ENCODE data around the gene KIF21B. TPM values are rescaled to one million over a fixed set of nuclear protein-coding genes. Genes with fewer than 3 reads are reported as not detected.

The KIF21B gene
- total RNA-seq, 5 donors from 2014 or later (not counting 1 experiment from before 2014, with no cell fraction given), result 70.8 to 110 (median 101) TPM

DNA sequence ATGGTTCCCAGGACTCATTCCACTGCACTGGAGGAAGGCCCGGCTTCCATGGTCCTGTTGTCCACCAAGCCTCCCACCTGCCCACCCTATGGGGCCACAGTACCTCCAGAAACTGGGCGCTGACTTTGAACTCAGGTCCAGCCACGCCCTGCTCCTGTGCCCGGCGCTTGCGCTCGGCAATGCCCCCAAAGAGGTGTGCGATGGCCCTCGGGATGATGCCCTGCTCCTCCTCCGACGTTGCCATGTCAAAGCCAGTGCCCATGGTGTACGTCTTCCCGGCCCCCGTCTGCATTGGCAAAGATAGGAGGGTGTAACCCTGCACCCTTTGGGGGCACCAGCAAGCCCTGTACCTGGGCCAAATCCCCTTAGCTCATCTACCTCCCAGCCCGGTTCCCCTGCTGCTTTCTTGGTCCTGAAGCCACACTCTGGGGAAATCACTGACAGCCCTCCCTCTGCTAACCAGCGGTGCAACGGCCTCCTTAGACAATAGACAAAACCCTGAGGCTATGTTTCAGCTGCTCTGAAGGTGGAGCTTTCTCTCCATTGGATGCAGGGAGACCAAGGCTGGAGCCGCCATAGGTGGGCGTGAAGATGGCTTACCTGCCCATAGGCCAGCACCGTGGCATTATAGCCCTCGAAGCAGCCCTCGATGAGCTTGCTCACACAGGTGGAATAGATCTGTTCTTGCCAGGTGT, 14.7 kb downstream of the KIF21B start:
- Mint-ChIP-seq H3K4me3 (peak overlapping the region in 1 of 3 donors; percentile 15), H3K27me3 (no peaks in the 10 kb centered on the region), H3K27ac (peak overlapping the region; percentile 28 to 48), H3K4me1 (peaks cover 28 to 52% (median 50%) of the 10 kb centered on the region in 3 donors), H3K36me3 (peaks cover 17% of the 10 kb centered on the region), H3K9me3 (no peaks in the 10 kb centered on the region)
- POLR2A ChIA-PET, result interaction anchor here in 1 of 2 donors (0.5 to 1.0 kb wide), 3 partner anchors 8 to 29 kb away, joined by 3 to 5 read pairs (median 3); no protein-coding TSS in a partner anchor
- peaks cover 7 to 62% of the 10 kb centered on the region in 2 experiments for H3K4me1 ChIP-seq (ENCODE audit: control insufficient read depth in 1 of 2, extremely low read depth in 1 of 2, insufficient read depth in 2 of 2, low read length in 2 of 2)
- DNase-seq (no peak), ATAC-seq (replicated peaks in 1 of 4) (no peak)
- H3K27ac ChIP-seq (ENCODE audit: low read length), result no peak overlapping the region
- H3K4me3 ChIP-seq (ENCODE audit: control insufficient read depth in 1 of 2, extremely low read depth in 1 of 2, low read length in 1 of 2), result no peak overlapping the region
- H3K27me3 ChIP-seq (replicated peaks in 1 of 2; ENCODE audit: control insufficient read depth in 2 of 2, extremely low read depth in 1 of 2, insufficient read depth in 2 of 2, low read length in 1 of 2), result no peaks in the 10 kb centered on the region
- no peaks in the 10 kb centered on the region for H3K9me3 ChIP-seq
- 94% methylated on average over 21 of the region's 22 CpGs for WGBS (ENCODE audit: insufficient coverage)
- CTCF ChIA-PET, result no interaction called here
- H3K36me3 ChIP-seq (ENCODE audit: control insufficient read depth in 2 of 2, extremely low read depth in 1 of 2, insufficient read depth in 1 of 2, low read length in 1 of 2), result peaks cover 19 to 58% of the 10 kb centered on the region in 2 donors

DNA sequence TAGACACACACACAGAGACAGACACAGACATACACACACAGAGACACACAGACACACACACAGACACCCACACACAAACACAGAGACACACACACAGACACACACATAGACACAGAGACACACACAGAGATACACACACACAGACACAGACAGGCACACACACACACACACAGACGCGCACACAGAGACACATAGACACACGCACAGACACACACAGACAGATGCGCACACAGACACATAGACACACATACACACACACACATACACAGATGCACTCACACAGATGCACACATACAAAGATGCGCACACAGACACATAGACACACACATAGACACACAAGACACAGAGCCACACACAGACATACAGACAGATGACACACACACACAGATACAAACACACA, 16.0 kb downstream of the KIF21B start:
- Mint-ChIP-seq H3K4me3 (no peak overlapping the region), H3K27ac (no peak overlapping the region), H3K9me3 (no peaks in the 10 kb centered on the region), H3K4me1 (peaks cover 15 to 39% (median 37%) of the 10 kb centered on the region in 3 donors), H3K36me3 (peaks cover 24% of the 10 kb centered on the region), H3K27me3 (no peaks in the 10 kb centered on the region)
- DNase-seq (no peak), ATAC-seq (replicated peaks in 1 of 4) (no peak)
- no peaks in the 10 kb centered on the region for H3K9me3 ChIP-seq
- H3K36me3 ChIP-seq (ENCODE audit: control insufficient read depth in 2 of 2, extremely low read depth in 1 of 2, insufficient read depth in 1 of 2, low read length in 1 of 2), result peaks cover 26 to 71% of the 10 kb centered on the region in 2 donors
- POLR2A ChIA-PET, result no interaction called here
- WGBS (ENCODE audit: insufficient coverage), result 97% methylated on average over 4 of the region's 5 CpGs
- no peaks in the 10 kb centered on the region for H3K27me3 ChIP-seq (replicated peaks in 1 of 2; ENCODE audit: control insufficient read depth in 2 of 2, extremely low read depth in 1 of 2, insufficient read depth in 2 of 2, low read length in 1 of 2)
- H3K27ac ChIP-seq (ENCODE audit: low read length), result no peak overlapping the region
- H3K4me3 ChIP-seq (ENCODE audit: control insufficient read depth in 1 of 2, extremely low read depth in 1 of 2, low read length in 1 of 2), result no peak overlapping the region
- peaks cover 5 to 49% of the 10 kb centered on the region in 2 experiments for H3K4me1 ChIP-seq (ENCODE audit: control insufficient read depth in 1 of 2, extremely low read depth in 1 of 2, insufficient read depth in 2 of 2, low read length in 2 of 2)
- CTCF ChIA-PET, result no interaction called here

DNA sequence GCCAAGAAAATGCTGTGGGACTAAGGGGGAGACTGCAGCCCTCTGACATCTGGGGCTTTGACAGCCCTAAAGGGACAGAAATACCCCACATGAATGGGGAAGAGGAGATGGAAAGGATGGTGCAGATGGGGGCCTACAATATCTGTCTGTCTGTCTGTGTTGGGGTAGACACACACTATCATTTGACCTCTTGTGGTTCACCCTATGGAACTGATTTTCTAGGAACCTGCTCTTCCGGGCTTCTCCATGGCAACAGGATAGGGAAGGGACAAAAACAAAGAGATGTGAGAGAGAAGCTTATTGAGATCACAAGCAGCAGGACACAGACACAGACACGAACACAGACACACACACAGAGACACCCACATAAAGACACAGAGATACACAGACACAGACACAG, 17.1 kb downstream of the KIF21B start:
- CTCF ChIA-PET, result interaction anchor here in 1 of 2 donors (0.6 kb wide), 1 partner anchor 14 kb away, joined by 3 read pairs; no protein-coding TSS in a partner anchor
- 100% methylated on average over 1 of the region's 2 CpGs for WGBS (ENCODE audit: insufficient coverage)
- H3K36me3 ChIP-seq (ENCODE audit: control insufficient read depth in 2 of 2, extremely low read depth in 1 of 2, insufficient read depth in 1 of 2, low read length in 1 of 2), result peaks cover 29 to 76% of the 10 kb centered on the region in 2 donors

DNA sequence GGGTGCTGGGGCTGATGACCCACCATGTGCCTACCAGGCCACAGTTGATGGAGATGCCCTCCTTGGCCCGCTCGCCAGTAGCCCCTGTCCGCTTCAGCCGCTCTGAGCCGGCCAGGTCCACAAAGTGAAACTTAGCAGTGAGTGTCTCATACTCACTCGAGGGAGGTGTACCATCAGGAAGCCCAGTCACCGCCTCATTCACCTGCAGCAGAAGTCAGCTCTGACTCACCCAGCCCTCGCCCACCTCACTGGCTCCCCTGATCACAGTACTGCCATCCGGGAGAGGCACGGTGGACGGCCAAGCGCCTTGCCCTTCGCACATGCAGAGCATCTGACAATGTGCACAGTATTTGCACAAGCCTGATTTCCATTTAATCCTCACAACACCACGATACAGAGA, 18.8 kb downstream of the KIF21B start:
- peaks cover 38 to 80% of the 10 kb centered on the region in 2 donors for H3K36me3 ChIP-seq (ENCODE audit: control insufficient read depth in 2 of 2, extremely low read depth in 1 of 2, insufficient read depth in 1 of 2, low read length in 1 of 2)
- no peak overlapping the region for H3K4me3 Mint-ChIP-seq
- CTCF ChIA-PET, result no interaction called here
- peaks cover 35% of the 10 kb centered on the region for H3K36me3 Mint-ChIP-seq
- H3K27ac Mint-ChIP-seq, result no peak overlapping the region
- H3K9me3 Mint-ChIP-seq, result no peaks in the 10 kb centered on the region
- no peak overlapping the region for H3K4me3 ChIP-seq (ENCODE audit: control insufficient read depth in 1 of 2, extremely low read depth in 1 of 2, low read length in 1 of 2)
- H3K9me3 ChIP-seq, result no peaks in the 10 kb centered on the region
- no peak overlapping the region for H3K27ac ChIP-seq (ENCODE audit: low read length)
- peaks cover 0 to 22% of the 10 kb centered on the region in 2 experiments for H3K4me1 ChIP-seq (ENCODE audit: control insufficient read depth in 1 of 2, extremely low read depth in 1 of 2, insufficient read depth in 2 of 2, low read length in 2 of 2)
- POLR2A ChIA-PET, result no interaction called here
- H3K4me1 Mint-ChIP-seq, result peaks cover 0 to 15% (median 15%) of the 10 kb centered on the region in 3 donors
- DNase-seq (no peak), ATAC-seq (replicated peaks in 1 of 4) (no peak)
- 90% methylated on average over 14 of the region's 14 CpGs for WGBS (ENCODE audit: insufficient coverage)
- H3K27me3 Mint-ChIP-seq, result no peaks in the 10 kb centered on the region
- no peaks in the 10 kb centered on the region for H3K27me3 ChIP-seq (replicated peaks in 1 of 2; ENCODE audit: control insufficient read depth in 2 of 2, extremely low read depth in 1 of 2, insufficient read depth in 2 of 2, low read length in 1 of 2)

More for the DNA sequence above, 17.1 kb downstream of the KIF21B start:
- no peak overlapping the region for H3K27ac Mint-ChIP-seq
- H3K36me3 Mint-ChIP-seq, result peaks cover 34% of the 10 kb centered on the region
- H3K27me3 ChIP-seq (replicated peaks in 1 of 2; ENCODE audit: control insufficient read depth in 2 of 2, extremely low read depth in 1 of 2, insufficient read depth in 2 of 2, low read length in 1 of 2), result no peaks in the 10 kb centered on the region
- no peaks in the 10 kb centered on the region for H3K9me3 ChIP-seq
- no peaks in the 10 kb centered on the region for H3K27me3 Mint-ChIP-seq
- no peaks in the 10 kb centered on the region for H3K9me3 Mint-ChIP-seq
- POLR2A ChIA-PET, result no interaction called here
- peaks cover 5 to 28% (median 26%) of the 10 kb centered on the region in 3 donors for H3K4me1 Mint-ChIP-seq
- H3K4me3 Mint-ChIP-seq, result no peak overlapping the region
- no peak overlapping the region for H3K27ac ChIP-seq (ENCODE audit: low read length)
- ATAC-seq (replicated peaks in 1 of 4), result no peak
- H3K4me3 ChIP-seq (ENCODE audit: control insufficient read depth in 1 of 2, extremely low read depth in 1 of 2, low read length in 1 of 2), result no peak overlapping the region
- peaks cover 3 to 39% of the 10 kb centered on the region in 2 experiments for H3K4me1 ChIP-seq (ENCODE audit: control insufficient read depth in 1 of 2, extremely low read depth in 1 of 2, insufficient read depth in 2 of 2, low read length in 2 of 2)
- no peak for DNase-seq

DNA sequence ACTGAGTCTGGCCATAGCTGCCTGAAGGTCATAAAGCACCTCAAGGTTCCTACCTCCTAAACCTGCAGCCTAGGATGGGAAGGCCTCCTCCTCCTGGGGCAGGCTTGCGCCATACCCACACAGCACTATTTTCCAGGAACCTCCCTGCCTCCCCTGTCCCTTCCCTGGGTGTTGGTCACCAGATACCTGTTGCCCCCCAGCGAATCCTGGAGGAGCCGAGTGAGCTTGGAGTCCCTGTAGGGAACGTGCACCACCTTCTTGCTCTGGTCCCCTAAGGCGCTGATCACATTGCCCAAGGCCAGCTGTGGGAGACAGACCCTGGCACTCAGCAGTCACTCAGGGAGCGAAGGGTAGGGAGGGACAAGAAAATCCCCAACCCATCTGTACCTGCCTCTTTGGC, 19.4 kb downstream of the KIF21B start:
- ChIA-PET POLR2A (no interaction called here), CTCF (no interaction called here)
- H3K4me1 ChIP-seq (ENCODE audit: control insufficient read depth in 1 of 2, extremely low read depth in 1 of 2, insufficient read depth in 2 of 2, low read length in 2 of 2), result peaks cover 0 to 17% of the 10 kb centered on the region in 2 experiments
- no peak for DNase-seq
- peaks cover 40 to 80% of the 10 kb centered on the region in 2 donors for H3K36me3 ChIP-seq (ENCODE audit: control insufficient read depth in 2 of 2, extremely low read depth in 1 of 2, insufficient read depth in 1 of 2, low read length in 1 of 2)
- Mint-ChIP-seq H3K36me3 (peaks cover 34% of the 10 kb centered on the region), H3K4me3 (no peak overlapping the region), H3K27me3 (no peaks in the 10 kb centered on the region), H3K4me1 (peaks cover 0 to 9% (median 9%) of the 10 kb centered on the region in 3 donors), H3K9me3 (no peaks in the 10 kb centered on the region), H3K27ac (no peak overlapping the region)
- ATAC-seq (replicated peaks in 1 of 4), result no peak
- H3K27ac ChIP-seq (ENCODE audit: low read length), result no peak overlapping the region
- WGBS (ENCODE audit: insufficient coverage), result 97% methylated on average over 4 of the region's 6 CpGs
- no peaks in the 10 kb centered on the region for H3K9me3 ChIP-seq
- no peak overlapping the region for H3K4me3 ChIP-seq (ENCODE audit: control insufficient read depth in 1 of 2, extremely low read depth in 1 of 2, low read length in 1 of 2)
- H3K27me3 ChIP-seq (replicated peaks in 1 of 2; ENCODE audit: control insufficient read depth in 2 of 2, extremely low read depth in 1 of 2, insufficient read depth in 2 of 2, low read length in 1 of 2), result no peaks in the 10 kb centered on the region

DNA sequence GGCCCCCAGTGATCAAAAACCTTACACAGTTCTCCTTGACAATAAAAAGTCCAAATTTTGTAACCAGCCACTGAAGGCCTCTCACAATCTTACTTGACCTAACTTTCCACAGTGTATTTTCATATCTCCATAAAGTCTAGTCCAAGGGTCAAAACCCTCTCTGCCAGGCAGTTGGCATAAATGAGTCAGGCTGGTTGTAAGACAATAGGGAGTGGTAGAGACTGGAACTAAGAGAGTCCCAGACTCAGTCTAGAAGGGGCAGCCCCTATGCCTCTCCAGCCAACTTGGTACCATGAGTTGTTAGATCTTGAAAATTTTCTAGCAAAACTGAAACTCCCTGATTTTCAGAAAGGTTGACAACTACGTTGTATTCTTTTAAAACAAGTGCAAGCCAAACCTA, 21.0 kb downstream of the KIF21B start:
- Mint-ChIP-seq H3K27ac (no peak overlapping the region), H3K4me1 (peaks cover 0 to 1% (median 0%) of the 10 kb centered on the region in 3 donors), H3K36me3 (peaks cover 46% of the 10 kb centered on the region), H3K4me3 (no peak overlapping the region), H3K27me3 (no peaks in the 10 kb centered on the region), H3K9me3 (no peaks in the 10 kb centered on the region)
- Histone ChIP-seq H3K27me3 (replicated peaks in 1 of 2; ENCODE audit: control insufficient read depth in 2 of 2, extremely low read depth in 1 of 2, insufficient read depth in 2 of 2, low read length in 1 of 2) (no peaks in the 10 kb centered on the region), H3K27ac (ENCODE audit: low read length) (no peak overlapping the region), H3K4me1 (ENCODE audit: control insufficient read depth in 1 of 2, extremely low read depth in 1 of 2, insufficient read depth in 2 of 2, low read length in 2 of 2) (peaks cover 0 to 1% of the 10 kb centered on the region in 2 experiments), H3K36me3 (ENCODE audit: control insufficient read depth in 2 of 2, extremely low read depth in 1 of 2, insufficient read depth in 1 of 2, low read length in 1 of 2) (peaks cover 45 to 86% of the 10 kb centered on the region in 2 donors), H3K9me3 (no peaks in the 10 kb centered on the region), H3K4me3 (ENCODE audit: control insufficient read depth in 1 of 2, extremely low read depth in 1 of 2, low read length in 1 of 2) (no peak overlapping the region)
- ChIA-PET POLR2A (interaction anchor here in 1 of 2 donors (0.7 kb wide), 1 partner anchor 39 kb away, joined by 4 read pairs; no protein-coding TSS in a partner anchor), CTCF (no interaction called here)
- DNase-seq (no peak), ATAC-seq (replicated peaks in 1 of 4) (no peak)
- 43% methylated on average over 1 of the region's 1 CpG for WGBS (ENCODE audit: insufficient coverage)
